PC-3 (cell line): ENCODE results near the gene TNK1. TPM values are rescaled to one million over a fixed set of nuclear protein-coding genes. Genes with fewer than 3 reads are reported as not detected.

Source experiments
- ATAC-seq: fragments of 200-7000 bp; cut with Tn5 transposase; 2 replicates; pipeline ENCODE4 v1.9.1; 2020; ENCODE audit warnings: mild to moderate bottlenecking, moderate library complexity
- BruUV-seq: library from RNA; stranded (reverse); fragments of 400-500 nt; replicated peaks from 2 replicates; lab custom pipeline; 2021; lab: Mats Ljungman, UMichigan
- CTCF ChIA-PET: fragments of 300-600 bp; sonication (Branson Sonifier 250); formaldehyde crosslinking; loops from one replicate; lab custom pipeline; 2022; ENCODE audit warnings: antibody characterized with exemption; lab: Charles Lee
- POLR2A ChIA-PET: fragments of 300-600 bp; sonication (Branson Sonifier 250); formaldehyde crosslinking; loops from one replicate; lab custom pipeline; 2022; ENCODE audit warnings: antibody characterized with exemption; ENCODE audit not compliant: unreplicated experiment; lab: Charles Lee
- DNase-seq: peaks from one replicate; pipeline ENCODE4 v3.0.0-alpha.2; 2015
- H2AFZ ChIP-seq: fragments of 300-600 bp; sonication (generic); 2 replicates; pipeline ENCODE4 v1.6.0; 2016; ENCODE audit warnings: antibody characterized with exemption, low read length
- H3F3A ChIP-seq: fragments of 300-600 bp; sonication (generic); one replicate; pipeline ENCODE4 v1.6.0; 2017; ENCODE audit warnings: antibody characterized with exemption, low read length, control low read depth, mild to moderate bottlenecking; ENCODE audit not compliant: unreplicated experiment
- H3K27ac ChIP-seq: fragments of 300-600 bp; sonication (generic); 2 replicates; pipeline ENCODE4 v1.5.1; 2016; ENCODE audit warnings: mild to moderate bottlenecking, low read length
- H3K27me3 ChIP-seq: fragments of 300-600 bp; sonication (generic); 2 replicates; pipeline ENCODE4 v1.6.1; 2016; ENCODE audit warnings: low read length, mixed read lengths
- H3K36me3 ChIP-seq: fragments of 300-600 bp; sonication (generic); 2 replicates; pipeline ENCODE4 v1.6.1; 2016; ENCODE audit warnings: low read depth, mixed run types, low read length, mixed read lengths
- H3K4me1 ChIP-seq: fragments of 300-600 bp; sonication (generic); 2 replicates; pipeline ENCODE4 v1.5.1; 2016; ENCODE audit warnings: low read length; ENCODE audit not compliant: insufficient read depth
- H3K4me2 ChIP-seq: fragments of 300-600 bp; sonication (generic); 2 replicates; pipeline ENCODE4 v1.6.0; 2016; ENCODE audit warnings: low read length
- H3K4me3 ChIP-seq: fragments of 300-600 bp; sonication (generic); 2 replicates; pipeline ENCODE4 v1.5.1; 2016; ENCODE audit warnings: mild to moderate bottlenecking, low read length, mixed read lengths
- H3K79me2 ChIP-seq: fragments of 300-600 bp; sonication (generic); 2 replicates; pipeline ENCODE4 v1.6.1; 2017; ENCODE audit warnings: low read length, mixed read lengths
- H3K9ac ChIP-seq: fragments of 300-600 bp; sonication (generic); 2 replicates; pipeline ENCODE4 v1.6.0; 2016; ENCODE audit warnings: mild to moderate bottlenecking, low read length
- H3K9me2 ChIP-seq: fragments of 300-600 bp; sonication (generic); replicated peaks from 2 replicates; pipeline ENCODE4 v1.6.1; 2016; ENCODE audit warnings: mixed run types, low read length, mixed read lengths
- H3K9me3 ChIP-seq: fragments of 300-600 bp; sonication (generic); 2 replicates; pipeline ENCODE4 v1.6.1; 2016; ENCODE audit warnings: low read length, mixed read lengths
- H4K20me1 ChIP-seq: fragments of 300-600 bp; sonication (generic); 2 replicates; pipeline ENCODE4 v1.6.1; 2016; ENCODE audit warnings: low read length, mixed read lengths
- CTCF ChIP-seq: fragments of 300-600 bp; sonication (generic); conservative IDR thresholded peaks from 2 replicates; pipeline ENCODE4 v1.5.1; 2017; ENCODE audit warnings: antibody characterized with exemption, low read depth, mild to moderate bottlenecking, low read length
- EZH2 ChIP-seq: fragments of 300-600 bp; sonication (generic); IDR thresholded peaks from one replicate; pipeline ENCODE4 v1.6.1; 2017; ENCODE audit warnings: antibody characterized with exemption, mild to moderate bottlenecking, low read length; ENCODE audit not compliant: unreplicated experiment
- EZH2phosphoT487 ChIP-seq: fragments of 300-600 bp; sonication (generic); IDR thresholded peaks from 2 replicates; pipeline ENCODE4 v1.6.1; 2018; ENCODE audit warnings: mild to moderate bottlenecking, antibody characterized with exemption, low read length, borderline replicate concordance
- intact Hi-C: fragments of 100-400 bp; cut with micrococcal nuclease; formaldehyde crosslinking; loops from 2 replicates; pipeline ENCODE4 v1.9.0; 2023
- total RNA-seq: library from RNA; depleted of rRNA; stranded (reverse); fragments of >200 nt; gene quantifications from 2 replicates; pipeline ENCODE4 v1.2.3, GENCODE V29; 2014

The TNK1 gene
- total RNA-seq, 1 experiment from 2014 or later, result 10.8 TPM

- Histone ChIP-seq H2AFZ (no peak overlapping the region), H3K9me3 (no peaks in the 10 kb centered on the region), H3K4me2 (no peak overlapping the region), H3K9me2 (no peaks in the 10 kb centered on the region), H3F3A (no peaks in the 10 kb centered on the region), H3K79me2 (peaks cover 6% of the 10 kb centered on the region; the same call in 1 of the 2 replicates), H3K4me1 (peaks cover 9% of the 10 kb centered on the region), H3K36me3 (no peaks in the 10 kb centered on the region), H3K4me3 (no peak overlapping the region), H3K27ac (no peak overlapping the region), H3K9ac (no peak overlapping the region), H3K27me3 (no peaks in the 10 kb centered on the region), H4K20me1 (no peaks in the 10 kb centered on the region)
- CTCF ChIA-PET, result no interaction called here
- ATAC-seq, result no peak
- POLR2A ChIA-PET, result interaction anchor here (0.7 kb wide), 1 partner anchor 618 kb away, joined by 3 read pairs; no protein-coding TSS in a partner anchor
- no TSS peak for BruUV-seq
- DNase-seq, result no peak
- no peak for TF ChIP-seq EZH2phosphoT487
- TF ChIP-seq EZH2, result no peak
- no peak for TF ChIP-seq CTCF
- intact Hi-C loops, result no loop called here
These were observed 26.2 kb downstream of the TNK1 start for GRCh38 chr17:7407082-7407481.

- Histone ChIP-seq H3K4me1 (peaks cover 9% of the 10 kb centered on the region), H3K36me3 (no peaks in the 10 kb centered on the region), H3K79me2 (peaks cover 6% of the 10 kb centered on the region; the same call in 1 of the 2 replicates), H3K4me2 (no peak within 1 kb of the TSS), H3K9me3 (no peaks in the 10 kb centered on the region), H3F3A (no peaks in the 10 kb centered on the region), H4K20me1 (no peaks in the 10 kb centered on the region), H3K4me3 (no peak within 1 kb of the TSS), H3K27me3 (no peaks in the 10 kb centered on the region), H3K9ac (no peak within 1 kb of the TSS), H3K27ac (no peak within 1 kb of the TSS), H2AFZ (no peak within 1 kb of the TSS), H3K9me2 (no peaks in the 10 kb centered on the region)
- no TSS peak for BruUV-seq
- DNase-seq (no peak), ATAC-seq (no peak)
- CTCF ChIA-PET, result no interaction called here
- POLR2A ChIA-PET, result interaction anchor here (0.7 kb wide), 1 partner anchor 617 kb away, joined by 3 read pairs; no protein-coding TSS in a partner anchor
- TF ChIP-seq EZH2phosphoT487 (no peak), CTCF (no peak), EZH2 (no peak)
- intact Hi-C loops, result no loop called here
These were observed 26.8 kb downstream of the TNK1 start, which contains the start of gene NLGN2 for GRCh38 chr17:7407485-7408251. NLGN2 (plus strand) TSS chr17:7407845; CDS start chr17:7408256, 411 bp downstream.

GRCh38 chr17:7408252-7408727 lies 27.4 kb downstream of the TNK1 start:
- H3K9ac ChIP-seq, result no peak overlapping the region
- no peak overlapping the region for H3K27ac ChIP-seq
- no peaks in the 10 kb centered on the region for H3K79me2 ChIP-seq
- no peak overlapping the region for H3K4me2 ChIP-seq
- no peaks in the 10 kb centered on the region for H3K36me3 ChIP-seq
- no peaks in the 10 kb centered on the region for H3K9me2 ChIP-seq
- no peak overlapping the region for H3K4me3 ChIP-seq
- DNase-seq (no peak), ATAC-seq (no peak)
- no peak for TF ChIP-seq EZH2phosphoT487
- TF ChIP-seq CTCF, result no peak
- no peak for TF ChIP-seq EZH2
- ChIA-PET CTCF (no interaction called here), POLR2A (no interaction called here)
- no peaks in the 10 kb centered on the region for H4K20me1 ChIP-seq
- peaks cover 4% of the 10 kb centered on the region; the same call in 1 of the 2 replicates for H3K4me1 ChIP-seq
- intact Hi-C loops, result no loop called here
- no peaks in the 10 kb centered on the region for H3K27me3 ChIP-seq
- no peak overlapping the region for H2AFZ ChIP-seq
- BruUV-seq, result no TSS peak
- no peaks in the 10 kb centered on the region for H3K9me3 ChIP-seq
- H3F3A ChIP-seq, result no peaks in the 10 kb centered on the region
